Caco-2 (cell line): ENCODE measurements around the gene SLC6A18. TPM values are rescaled to one million over a fixed set of nuclear protein-coding genes. Genes with fewer than 3 reads are reported as not detected.

Source experiments
- BruUV-seq: library from RNA; stranded (reverse); fragments of 400-500 nt; replicated peaks from 2 replicates; lab custom pipeline; 2021; lab: Mats Ljungman, UMichigan
- CTCF ChIA-PET: fragments of 300-600 bp; sonication (Branson Sonifier 250); formaldehyde crosslinking; loops from one replicate; lab custom pipeline; 2022; ENCODE audit warnings: antibody characterized with exemption; lab: Charles Lee
- POLR2A ChIA-PET: fragments of 300-600 bp; sonication (Branson Sonifier 250); formaldehyde crosslinking; loops from one replicate; lab custom pipeline; 2022; ENCODE audit warnings: antibody characterized with exemption; lab: Charles Lee
- DNase-seq, 2 experiments: peaks; one replicate each; pipeline versions ENCODE4 v3.0.0 to v3.0.0-alpha.2; 2020 to 2022
- H3K27me3 ChIP-seq: replicated peaks from 2 replicates; pipeline ENCODE4 v1.6.0; 2011; ENCODE audit warnings: low read length; ENCODE audit not compliant: control insufficient read depth, insufficient read depth
- H3K36me3 ChIP-seq: 2 replicates; pipeline ENCODE4 v1.5.1; 2011; ENCODE audit warnings: low read length; ENCODE audit not compliant: control insufficient read depth, insufficient read depth
- H3K4me1 ChIP-seq: fragments of 250-450 bp; sonication (Bioruptor Pico); 2 replicates; pipeline ENCODE4 v1.5.1; 2020; ENCODE audit warnings: mild to moderate bottlenecking
- H3K4me3 ChIP-seq: 2 replicates; pipeline ENCODE4 v1.5.1; 2011; ENCODE audit warnings: low read depth, mild to moderate bottlenecking, control low read depth, low read length
- H3K9me3 ChIP-seq: fragments of 250-450 bp; sonication (Bioruptor Pico); 2 replicates; pipeline ENCODE4 v1.5.1; 2020; ENCODE audit warnings: mild to moderate bottlenecking, moderate library complexity
- H3K27ac Mint-ChIP-seq: one replicate; pipeline ENCODE4 v1.8.0; 2022; ENCODE audit warnings: mixed read lengths; ENCODE audit not compliant: unreplicated experiment
- H3K27me3 Mint-ChIP-seq: one replicate; pipeline ENCODE4 v1.8.0; 2022; ENCODE audit warnings: mixed read lengths; ENCODE audit not compliant: insufficient read depth, unreplicated experiment
- H3K36me3 Mint-ChIP-seq: one replicate; pipeline ENCODE4 v1.8.0; 2022; ENCODE audit warnings: mild to moderate bottlenecking, mixed read lengths; ENCODE audit not compliant: insufficient read depth, unreplicated experiment
- H3K4me1 Mint-ChIP-seq: one replicate; pipeline ENCODE4 v1.8.0; 2022; ENCODE audit warnings: low read depth, mixed read lengths; ENCODE audit not compliant: unreplicated experiment
- H3K4me3 Mint-ChIP-seq: one replicate; pipeline ENCODE4 v1.8.0; 2022; ENCODE audit warnings: mild to moderate bottlenecking, moderate library complexity, mixed read lengths; ENCODE audit not compliant: unreplicated experiment
- H3K9me3 Mint-ChIP-seq: one replicate; pipeline ENCODE4 v1.8.0; 2022; ENCODE audit warnings: mixed read lengths; ENCODE audit not compliant: unreplicated experiment
- intact Hi-C: fragments of 100-400 bp; cut with micrococcal nuclease; formaldehyde crosslinking; loops from one replicate; pipeline ENCODE4 v1.10.0; 2022; ENCODE audit not compliant: unreplicated experiment
- total RNA-seq: library from RNA; stranded (reverse); gene quantifications from 2 replicates; pipeline ENCODE4 v1.2.3, GENCODE V29; 2022
- TF ChIP-seq, protein P1 (sequence below), 2 experiments: fragments of 200-600 bp in 1 of 2; IDR thresholded peaks; 1 replicate in 1 of 2; 2 replicates in 1 of 2; pipeline versions ENCODE4 v1.5.1 to v1.8.0; 2011 to 2022; ENCODE audit warnings: antibody characterized with exemption in 1 of 2, control low read depth in 1 of 2, inconsistent platforms in 1 of 2, low read depth in 1 of 2, low read length in 1 of 2, mild to moderate bottlenecking in 1 of 2, moderate library complexity in 1 of 2; ENCODE audit not compliant: insufficient read depth in 1 of 2, severe bottlenecking in 1 of 2, unreplicated experiment in 1 of 2

Gene SLC6A18
- total RNA-seq, 1 experiment from 2014 or later, result not detected

DNA sequence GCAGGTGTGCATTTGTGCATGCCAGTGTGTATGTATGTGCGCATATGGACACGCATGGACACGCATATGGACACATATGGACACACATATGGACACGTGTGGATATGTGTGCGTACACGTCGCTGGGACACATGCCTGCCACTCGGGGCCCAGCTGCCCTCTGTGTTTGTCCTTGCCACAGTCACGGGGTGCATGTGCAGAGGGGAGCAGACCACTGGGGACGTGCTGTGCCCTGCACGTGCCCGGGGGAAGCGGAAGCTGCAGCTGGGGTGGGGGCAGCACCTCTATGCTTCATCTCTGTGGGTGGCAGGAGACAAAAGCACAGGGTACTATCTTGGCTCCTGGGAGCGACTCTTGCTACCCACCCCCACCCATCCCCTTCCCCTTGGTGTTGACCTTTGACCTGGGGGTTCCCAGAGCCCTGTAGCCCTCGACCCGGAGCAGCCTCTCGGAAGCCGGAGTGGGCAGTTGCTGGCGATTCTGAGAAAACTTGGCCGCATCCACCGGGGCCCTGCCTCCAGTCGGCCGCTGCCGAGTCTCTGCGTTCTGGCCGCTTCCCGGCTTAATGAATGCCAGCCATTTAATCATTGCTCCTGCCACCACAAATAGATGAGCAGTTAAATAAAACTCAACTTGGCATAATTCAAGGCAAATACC is 2.4 kb upstream of the SLC6A18 start:
- H3K27me3 Mint-ChIP-seq, result peaks cover 3% of the 10 kb centered on the region
- no TSS peak for BruUV-seq
- Histone ChIP-seq H3K36me3 (no peaks in the 10 kb centered on the region), H3K4me1 (no peaks in the 10 kb centered on the region), H3K27me3 (no peaks in the 10 kb centered on the region), H3K9me3 (no peaks in the 10 kb centered on the region), H3K4me3 (no peak overlapping the region)
- H3K9me3 Mint-ChIP-seq, result no peaks in the 10 kb centered on the region
- intact Hi-C loops, result no loop called here
- H3K36me3 Mint-ChIP-seq, result peaks cover 4% of the 10 kb centered on the region
- POLR2A ChIA-PET, result no interaction called here
- no peak for DNase-seq
- H3K4me3 Mint-ChIP-seq, result no peak overlapping the region
- CTCF ChIA-PET, result no interaction called here
- no peaks in the 10 kb centered on the region for H3K4me1 Mint-ChIP-seq
- TF ChIP-seq, protein P1, sequence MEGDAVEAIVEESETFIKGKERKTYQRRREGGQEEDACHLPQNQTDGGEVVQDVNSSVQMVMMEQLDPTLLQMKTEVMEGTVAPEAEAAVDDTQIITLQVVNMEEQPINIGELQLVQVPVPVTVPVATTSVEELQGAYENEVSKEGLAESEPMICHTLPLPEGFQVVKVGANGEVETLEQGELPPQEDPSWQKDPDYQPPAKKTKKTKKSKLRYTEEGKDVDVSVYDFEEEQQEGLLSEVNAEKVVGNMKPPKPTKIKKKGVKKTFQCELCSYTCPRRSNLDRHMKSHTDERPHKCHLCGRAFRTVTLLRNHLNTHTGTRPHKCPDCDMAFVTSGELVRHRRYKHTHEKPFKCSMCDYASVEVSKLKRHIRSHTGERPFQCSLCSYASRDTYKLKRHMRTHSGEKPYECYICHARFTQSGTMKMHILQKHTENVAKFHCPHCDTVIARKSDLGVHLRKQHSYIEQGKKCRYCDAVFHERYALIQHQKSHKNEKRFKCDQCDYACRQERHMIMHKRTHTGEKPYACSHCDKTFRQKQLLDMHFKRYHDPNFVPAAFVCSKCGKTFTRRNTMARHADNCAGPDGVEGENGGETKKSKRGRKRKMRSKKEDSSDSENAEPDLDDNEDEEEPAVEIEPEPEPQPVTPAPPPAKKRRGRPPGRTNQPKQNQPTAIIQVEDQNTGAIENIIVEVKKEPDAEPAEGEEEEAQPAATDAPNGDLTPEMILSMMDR (IDR thresholded peaks at IDR 0.05; ENCODE audit: insufficient read depth in 1 of 2, low read depth in 1 of 2, low read length in 1 of 2, severe bottlenecking in 1 of 2, unreplicated experiment in 1 of 2), result no peak
- H3K27ac Mint-ChIP-seq, result no peak overlapping the region

DNA sequence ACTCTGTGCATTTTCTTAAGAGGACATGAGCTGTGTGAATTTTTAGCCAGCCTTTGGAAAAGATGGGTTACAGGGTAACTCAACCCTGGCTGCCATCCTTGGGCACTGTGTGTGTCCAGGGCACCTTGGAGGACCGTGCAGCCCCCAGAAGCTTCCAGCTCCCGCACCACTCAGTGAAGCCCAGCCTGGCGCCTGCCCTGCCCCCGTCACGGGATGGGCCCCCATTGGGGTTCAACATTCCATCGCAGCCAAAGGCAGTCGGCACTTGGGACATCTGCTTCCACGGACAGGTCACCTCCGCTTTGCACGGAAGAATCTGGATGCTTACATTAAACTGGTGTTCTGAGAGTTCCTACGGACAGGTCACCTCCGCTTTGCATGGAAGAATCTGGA is 1.9 kb upstream of the SLC6A18 start:
- peaks cover 4% of the 10 kb centered on the region for H3K36me3 Mint-ChIP-seq
- peaks cover 3% of the 10 kb centered on the region for H3K27me3 Mint-ChIP-seq

DNA sequence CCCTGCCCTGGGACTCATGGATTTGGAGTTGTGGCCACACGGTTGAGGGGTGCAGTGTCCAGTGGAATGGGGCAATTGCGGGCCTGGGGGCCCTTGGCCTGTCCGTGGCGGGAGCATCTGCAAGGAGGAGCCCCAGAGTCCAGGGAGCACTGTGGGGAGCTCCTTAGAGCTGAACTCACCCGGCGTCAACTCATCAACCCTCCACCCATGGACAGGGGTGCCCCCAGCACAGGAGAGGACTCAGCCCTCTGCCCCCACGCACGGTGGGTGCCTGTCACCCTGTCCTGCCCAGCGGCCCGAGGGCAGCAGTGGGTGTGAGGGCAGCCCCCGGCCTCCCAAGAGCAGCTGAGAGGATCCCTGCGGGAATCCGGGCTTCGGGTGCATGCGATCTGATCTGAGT is 550 bp upstream of the SLC6A18 start:
- CTCF ChIA-PET, result no interaction called here
- Histone ChIP-seq H3K27me3 (no peaks in the 10 kb centered on the region; the same call in 1 of the 2 replicates), H3K36me3 (no peaks in the 10 kb centered on the region), H3K4me3 (no peak overlapping the region), H3K9me3 (no peaks in the 10 kb centered on the region), H3K4me1 (no peaks in the 10 kb centered on the region)
- Mint-ChIP-seq H3K9me3 (no peaks in the 10 kb centered on the region), H3K27ac (no peak overlapping the region), H3K36me3 (peaks cover 4% of the 10 kb centered on the region), H3K27me3 (peaks cover 7% of the 10 kb centered on the region), H3K4me3 (no peak overlapping the region), H3K4me1 (no peaks in the 10 kb centered on the region)
- POLR2A ChIA-PET, result interaction anchor here (0.5 kb wide), 1 partner anchor 382 kb away, joined by 7 read pairs; no protein-coding TSS in a partner anchor
- TF ChIP-seq, protein P1 (IDR thresholded peaks at IDR 0.05; ENCODE audit: insufficient read depth in 1 of 2, low read depth in 1 of 2, low read length in 1 of 2, severe bottlenecking in 1 of 2, unreplicated experiment in 1 of 2), result no peak
- no TSS peak for BruUV-seq
- intact Hi-C loops, result no loop called here
- no peak for DNase-seq

More for the DNA sequence above, 1.9 kb upstream of the SLC6A18 start:
- Mint-ChIP-seq H3K9me3 (no peaks in the 10 kb centered on the region), H3K4me1 (no peaks in the 10 kb centered on the region), H3K27ac (no peak overlapping the region), H3K4me3 (no peak overlapping the region)
- Histone ChIP-seq H3K9me3 (no peaks in the 10 kb centered on the region), H3K4me3 (no peak overlapping the region), H3K27me3 (no peaks in the 10 kb centered on the region), H3K36me3 (no peaks in the 10 kb centered on the region), H3K4me1 (no peaks in the 10 kb centered on the region)
- DNase-seq, result no peak
- ChIA-PET CTCF (no interaction called here), POLR2A (no interaction called here)
- BruUV-seq, result no TSS peak
- TF ChIP-seq, protein P1 (IDR thresholded peaks at IDR 0.05; ENCODE audit: insufficient read depth in 1 of 2, low read depth in 1 of 2, low read length in 1 of 2, severe bottlenecking in 1 of 2, unreplicated experiment in 1 of 2), result no peak
- intact Hi-C loops, result no loop called here
